ENCODE data around the gene RRAGC.
A peak's percentile ranks its signal among the peaks of the same experiment; 100 is the strongest.

RRAGC gene

GRCh38 chr1:38819040-38819439 is 40.5 kb downstream of the RRAGC start:
- no peak overlapping the region for H3K4me3 ChIP-seq (ENCODE audit: severe bottlenecking)
- H3K4me1 ChIP-seq (ENCODE audit: insufficient read depth, poor library complexity, severe bottlenecking), result no peaks in the 10 kb centered on the region
- TF ChIP-seq, protein P1, sequence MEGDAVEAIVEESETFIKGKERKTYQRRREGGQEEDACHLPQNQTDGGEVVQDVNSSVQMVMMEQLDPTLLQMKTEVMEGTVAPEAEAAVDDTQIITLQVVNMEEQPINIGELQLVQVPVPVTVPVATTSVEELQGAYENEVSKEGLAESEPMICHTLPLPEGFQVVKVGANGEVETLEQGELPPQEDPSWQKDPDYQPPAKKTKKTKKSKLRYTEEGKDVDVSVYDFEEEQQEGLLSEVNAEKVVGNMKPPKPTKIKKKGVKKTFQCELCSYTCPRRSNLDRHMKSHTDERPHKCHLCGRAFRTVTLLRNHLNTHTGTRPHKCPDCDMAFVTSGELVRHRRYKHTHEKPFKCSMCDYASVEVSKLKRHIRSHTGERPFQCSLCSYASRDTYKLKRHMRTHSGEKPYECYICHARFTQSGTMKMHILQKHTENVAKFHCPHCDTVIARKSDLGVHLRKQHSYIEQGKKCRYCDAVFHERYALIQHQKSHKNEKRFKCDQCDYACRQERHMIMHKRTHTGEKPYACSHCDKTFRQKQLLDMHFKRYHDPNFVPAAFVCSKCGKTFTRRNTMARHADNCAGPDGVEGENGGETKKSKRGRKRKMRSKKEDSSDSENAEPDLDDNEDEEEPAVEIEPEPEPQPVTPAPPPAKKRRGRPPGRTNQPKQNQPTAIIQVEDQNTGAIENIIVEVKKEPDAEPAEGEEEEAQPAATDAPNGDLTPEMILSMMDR (IDR thresholded peaks at IDR 0.05; ENCODE audit: poor library complexity, severe bottlenecking), result no peak
- H3K27me3 ChIP-seq (ENCODE audit: insufficient read depth, poor library complexity, severe bottlenecking), result peaks cover 42% of the 10 kb centered on the region
- H3K27ac ChIP-seq (ENCODE audit: poor library complexity, severe bottlenecking), result no peak overlapping the region
- ATAC-seq (ENCODE audit: low read depth), result no peak
- DNase-seq (ENCODE audit: low spot score), result no peak
- no peaks in the 10 kb centered on the region for H3K9me3 ChIP-seq (ENCODE audit: severe bottlenecking)
- H3K36me3 ChIP-seq (ENCODE audit: low read depth), result no peaks in the 10 kb centered on the region

- TF ChIP-seq, protein P1 (IDR thresholded peaks at IDR 0.05; ENCODE audit: poor library complexity, severe bottlenecking), result peak; percentile 91
- Histone ChIP-seq H3K4me1 (ENCODE audit: insufficient read depth, poor library complexity, severe bottlenecking) (no peaks in the 10 kb centered on the region), H3K36me3 (ENCODE audit: low read depth) (no peaks in the 10 kb centered on the region), H3K27me3 (ENCODE audit: insufficient read depth, poor library complexity, severe bottlenecking) (peaks cover 48% of the 10 kb centered on the region), H3K27ac (ENCODE audit: poor library complexity, severe bottlenecking) (no peak overlapping the region), H3K4me3 (ENCODE audit: severe bottlenecking) (no peak overlapping the region), H3K9me3 (ENCODE audit: severe bottlenecking) (no peaks in the 10 kb centered on the region)
- DNase-seq (ENCODE audit: low spot score) (no peak), ATAC-seq (ENCODE audit: low read depth) (peak; percentile 65)
Observed at GRCh38 chr1:38818175-38818976, 41.2 kb downstream of the RRAGC start.

GRCh38 chr1:38817267-38818174 is 42.1 kb downstream of the RRAGC start:
- no peaks in the 10 kb centered on the region for H3K4me1 ChIP-seq (ENCODE audit: insufficient read depth, poor library complexity, severe bottlenecking)
- peak; percentile 11; the same call in 1 of the 3 replicates for ATAC-seq (ENCODE audit: low read depth)
- no peak overlapping the region for H3K4me3 ChIP-seq (ENCODE audit: severe bottlenecking)
- no peaks in the 10 kb centered on the region for H3K9me3 ChIP-seq (ENCODE audit: severe bottlenecking)
- H3K27me3 ChIP-seq (ENCODE audit: insufficient read depth, poor library complexity, severe bottlenecking), result peaks cover 48% of the 10 kb centered on the region
- no peak for DNase-seq (ENCODE audit: low spot score)
- TF ChIP-seq, protein P1 (IDR thresholded peaks at IDR 0.05; ENCODE audit: poor library complexity, severe bottlenecking), result no peak
- no peak overlapping the region for H3K27ac ChIP-seq (ENCODE audit: poor library complexity, severe bottlenecking)
- H3K36me3 ChIP-seq (ENCODE audit: low read depth), result no peaks in the 10 kb centered on the region

GRCh38 chr1:38815903-38816627 is 43.5 kb downstream of the RRAGC start:
- no peak overlapping the region for H3K4me3 ChIP-seq (ENCODE audit: severe bottlenecking)
- no peaks in the 10 kb centered on the region for H3K36me3 ChIP-seq (ENCODE audit: low read depth)
- H3K27me3 ChIP-seq (ENCODE audit: insufficient read depth, poor library complexity, severe bottlenecking), result peaks cover 50% of the 10 kb centered on the region
- DNase-seq (ENCODE audit: low spot score) (no peak), ATAC-seq (ENCODE audit: low read depth) (no peak)
- H3K27ac ChIP-seq (ENCODE audit: poor library complexity, severe bottlenecking), result no peak overlapping the region
- TF ChIP-seq, protein P1 (IDR thresholded peaks at IDR 0.05; ENCODE audit: poor library complexity, severe bottlenecking), result no peak
- no peaks in the 10 kb centered on the region for H3K9me3 ChIP-seq (ENCODE audit: severe bottlenecking)
- H3K4me1 ChIP-seq (ENCODE audit: insufficient read depth, poor library complexity, severe bottlenecking), result no peaks in the 10 kb centered on the region

Data from RWPE2 (cell line).